T-cell (primary cell): ENCODE results near the gene COPA. TPM values are rescaled to one million over a fixed set of nuclear protein-coding genes. Genes with fewer than 3 reads are reported as not detected.
"Not testable (repeated sequence)": the region's sequence is repeated elsewhere in the genome, so short reads cannot be mapped to it uniquely, and the experiment has no call there.

Experiments used
- ATAC-seq, 4 experiments: fragments of 200-7000 bp in 3 of 4; fragments of 150-1000 bp in 1 of 4; cut with Tn5 transposase; replicated peaks in 1 of 4; 1 replicate in 3 of 4; 2 replicates in 1 of 4; pipeline ENCODE4 v1.10.0; 2021; ENCODE audit warnings: moderate library complexity in 3 of 4, mild to moderate bottlenecking in 2 of 4, moderate number of reproducible peaks in 1 of 4
- CTCF ChIA-PET, 2 donors: fragments of 300-600 bp; sonication (Branson Sonifier 250); formaldehyde crosslinking; loops; one replicate each; lab custom pipeline; 2022; ENCODE audit warnings: antibody characterized with exemption in 2 of 2; lab: Charles Lee
- POLR2A ChIA-PET, 2 donors: fragments of 300-600 bp; sonication (Branson Sonifier 250); formaldehyde crosslinking; loops; one replicate each; lab custom pipeline; 2022; ENCODE audit warnings: antibody characterized with exemption in 2 of 2; lab: Charles Lee
- DNase-seq, 35 experiments: peaks; one replicate each; pipeline versions ENCODE4 v3.0.0 to v3.0.0-alpha.2; 2013 to 2023
- H3K27ac ChIP-seq: one replicate; pipeline ENCODE4 v1.5.1; 2013; ENCODE audit warnings: low read length
- H3K27me3 ChIP-seq, 2 experiments: replicated peaks in 1 of 2; 1 replicate in 1 of 2; 2 replicates in 1 of 2; pipeline versions ENCODE4 v1.6.1 to v1.7.0; 2013; ENCODE audit warnings: low read length in 1 of 2, mixed read lengths in 1 of 2; ENCODE audit not compliant: control insufficient read depth in 2 of 2, insufficient read depth in 2 of 2; ENCODE audit errors: extremely low read depth in 1 of 2
- H3K36me3 ChIP-seq, 2 donors: 1 replicate in 1 of 2; 2 replicates in 1 of 2; pipeline versions ENCODE4 v1.6.1 to v1.7.0; 2013; ENCODE audit warnings: low read length in 1 of 2; ENCODE audit not compliant: control insufficient read depth in 2 of 2, insufficient read depth in 1 of 2; ENCODE audit errors: extremely low read depth in 1 of 2
- H3K4me1 ChIP-seq, 2 experiments: 1 replicate in 1 of 2; 2 replicates in 1 of 2; pipeline versions ENCODE4 v1.6.1 to v1.7.0; 2013; ENCODE audit warnings: low read length in 2 of 2, mixed read lengths in 1 of 2; ENCODE audit not compliant: insufficient read depth in 2 of 2, control insufficient read depth in 1 of 2; ENCODE audit errors: extremely low read depth in 1 of 2
- H3K4me3 ChIP-seq, 2 donors: 1 replicate in 1 of 2; 2 replicates in 1 of 2; pipeline versions ENCODE4 v1.5.1 to v1.7.0; 2013; ENCODE audit warnings: mild to moderate bottlenecking in 2 of 2, low read length in 1 of 2, moderate library complexity in 1 of 2; ENCODE audit not compliant: control insufficient read depth in 1 of 2; ENCODE audit errors: extremely low read depth in 1 of 2
- H3K9me3 ChIP-seq: 2 replicates; pipeline ENCODE4 v1.7.0; 2013
- H3K27ac Mint-ChIP-seq, 2 donors: one replicate each; pipeline ENCODE4 v1.8.0; 2020 to 2021; ENCODE audit warnings: mild to moderate bottlenecking in 2 of 2, mixed read lengths in 2 of 2
- H3K27me3 Mint-ChIP-seq, 2 donors: one replicate each; pipeline ENCODE4 v1.8.0; 2021 to 2022; ENCODE audit warnings: mixed read lengths in 2 of 2
- H3K36me3 Mint-ChIP-seq: one replicate; pipeline ENCODE4 v1.8.0; 2021; ENCODE audit warnings: mixed read lengths
- H3K4me1 Mint-ChIP-seq, 3 donors: one replicate each; pipeline ENCODE4 v1.8.0; 2020 to 2022; ENCODE audit warnings: mixed read lengths in 3 of 3, mild to moderate bottlenecking in 1 of 3
- H3K4me3 Mint-ChIP-seq, 3 donors: one replicate each; pipeline ENCODE4 v1.8.0; 2020 to 2022; ENCODE audit warnings: mild to moderate bottlenecking in 3 of 3, mixed read lengths in 3 of 3, moderate library complexity in 3 of 3
- H3K9me3 Mint-ChIP-seq, 3 donors: one replicate each; pipeline ENCODE4 v1.8.0; 2020 to 2022; ENCODE audit warnings: mixed read lengths in 3 of 3
- WGBS: methylation state at CpG from one replicate; pipeline ENCODE4 v1.1.5; 2013; ENCODE audit warnings: missing lambda C conversion rate; ENCODE audit not compliant: insufficient coverage; 5-methylcytosine and 5-hydroxymethylcytosine counted together
- total RNA-seq, 35 experiments: library from RNA in 6 of 35; stranded (reverse) in 6 of 35; fragments of 120-200 nt in 1 of 35; gene quantifications; one replicate each; pipeline versions ENCODE4 v1.2.1 to v1.2.4 and lab custom pipeline; 2013 to 2026

Gene COPA
- total RNA-seq: 100 to 1,000 TPM; 106 to 126 (median 111) TPM
- 88.3 TPM for total RNA-seq (2013)
- 148 to 340 (median 224) reads per million in 29 experiments for total RNA-seq (lab: John Stamatoyannopoulos, UW)

- peak; percentile 75 to 94 (median 89) for DNase-seq
Measured at GRCh38 chr1:160342953-160343869, at the start of gene COPA, which contains the start of gene NCSTN. Gene COPA, minus strand, starts transcription at chr1:160343250. Its CDS starts 80 bp downstream, at chr1:160343170. Gene NCSTN, plus strand, starts transcription at chr1:160343383. Its CDS starts 14 bp downstream, at chr1:160343397.

GRCh38 chr1:160388406-160388805 is 45.4 kb upstream of the COPA start:
- DNase-seq, H3K4me1 Mint-ChIP-seq, ATAC-seq, H3K9me3 ChIP-seq, H3K27ac ChIP-seq, POLR2A ChIA-PET, H3K4me3 ChIP-seq, H3K4me3 Mint-ChIP-seq, H3K36me3 Mint-ChIP-seq, H3K27ac Mint-ChIP-seq, H3K4me1 ChIP-seq, H3K27me3 ChIP-seq, H3K9me3 Mint-ChIP-seq, H3K36me3 ChIP-seq: not testable (repeated sequence)
- CTCF ChIA-PET: interaction anchor here in 1 of 2 donors (0.6 kb wide), 1 partner anchor 1289 kb away, joined by 3 read pairs; no protein-coding TSS in a partner anchor
- peaks cover 11 to 21% of the 10 kb centered on the region in 2 donors for H3K27me3 Mint-ChIP-seq
- WGBS: 86% methylated on average over 1 of the region's 4 CpGs

More at GRCh38 chr1:160342953-160343869, at the start of gene COPA, which contains the start of gene NCSTN:
- peak within 1 kb of the TSS; percentile 97 to 100 (median 99) for H3K4me3 Mint-ChIP-seq
- WGBS: 0% methylated on average over 52 of the region's 58 CpGs
- peak within 1 kb of the TSS; percentile 78 to 100 for H3K4me3 ChIP-seq
- no peaks in the 10 kb centered on the region for H3K9me3 Mint-ChIP-seq
- peak; percentile 99 to 100 (median 99) for ATAC-seq
- H3K27me3 Mint-ChIP-seq: no peaks in the 10 kb centered on the region
- peaks cover 38% of the 10 kb centered on the region for H3K36me3 Mint-ChIP-seq
- no peaks in the 10 kb centered on the region for H3K9me3 ChIP-seq
- ChIA-PET POLR2A (interaction anchor here in 1 of 2 donors (0.7 to 0.8 kb wide), 3 partner anchors 10 to 265 kb away, joined by 3 to 8 read pairs (median 4); no protein-coding TSS in a partner anchor), CTCF (interaction anchor here in 1 of 2 donors (0.6 to 0.7 kb wide), 2 partner anchors 335 to 647 kb away, joined by 3 to 4 read pairs; no protein-coding TSS in a partner anchor)
- no peaks in the 10 kb centered on the region for H3K27me3 ChIP-seq
- peaks cover 10 to 23% of the 10 kb centered on the region in 2 experiments for H3K4me1 ChIP-seq
- peak within 1 kb of the TSS; percentile 99 to 100 for H3K27ac Mint-ChIP-seq
- peaks cover 52 to 73% (median 57%) of the 10 kb centered on the region in 3 donors for H3K4me1 Mint-ChIP-seq
- peak within 1 kb of the TSS; percentile 96 for H3K27ac ChIP-seq
- peaks cover 8 to 46% of the 10 kb centered on the region in 2 donors for H3K36me3 ChIP-seq

- H3K27me3 Mint-ChIP-seq, POLR2A ChIA-PET, H3K27ac Mint-ChIP-seq: not testable (repeated sequence)
Measured at GRCh38 chr1:160384812-160385211, 41.8 kb upstream of the COPA start.

DNA sequence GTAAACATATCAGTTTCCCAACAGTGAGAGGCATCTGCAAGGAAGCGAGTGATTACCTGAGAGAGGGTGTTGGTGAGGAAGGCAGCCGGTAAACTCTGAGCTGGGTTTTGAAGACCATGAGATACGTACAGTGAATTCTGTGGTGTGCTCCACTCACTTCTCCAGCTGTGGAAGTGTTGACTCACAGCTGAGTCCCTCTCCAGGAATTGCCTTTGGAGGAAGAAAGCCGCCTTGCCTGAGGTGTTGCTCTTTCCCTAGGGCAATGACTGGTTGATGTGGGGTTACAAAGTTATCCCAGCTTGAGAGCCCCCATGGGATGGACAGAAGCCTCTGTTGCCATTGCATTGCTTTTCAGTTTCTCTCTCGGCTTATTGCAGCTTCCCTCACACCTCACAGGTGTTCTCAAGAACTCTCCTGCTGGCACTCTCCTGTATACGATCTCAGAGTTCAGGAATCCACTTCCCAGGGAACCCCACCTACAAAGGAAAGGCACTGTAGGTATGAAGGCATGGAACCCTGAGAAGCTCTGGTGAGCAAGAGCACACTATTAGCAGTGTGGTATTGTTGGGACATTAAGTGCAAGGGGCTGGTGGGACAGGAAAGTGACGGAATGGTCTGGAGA is 34.6 kb upstream of the COPA start:
- Mint-ChIP-seq H3K4me3 (no peak overlapping the region), H3K27me3 (peaks cover 0 to 3% of the 10 kb centered on the region in 2 donors), H3K4me1 (peaks cover 14 to 15% (median 14%) of the 10 kb centered on the region in 3 donors), H3K9me3 (no peaks in the 10 kb centered on the region), H3K36me3 (no peaks in the 10 kb centered on the region), H3K27ac (no peak overlapping the region)
- Histone ChIP-seq H3K27ac (no peak overlapping the region), H3K9me3 (no peaks in the 10 kb centered on the region), H3K36me3 (no peaks in the 10 kb centered on the region), H3K4me3 (no peak overlapping the region), H3K4me1 (peaks cover 2 to 11% of the 10 kb centered on the region in 2 experiments), H3K27me3 (peaks cover 0 to 7% of the 10 kb centered on the region in 2 experiments)
- ATAC-seq: no peak
- POLR2A ChIA-PET: interaction anchor here in 1 of 2 donors (0.6 kb wide), 1 partner anchor 46 kb away, joined by 4 read pairs; no protein-coding TSS in a partner anchor
- CTCF ChIA-PET: interaction anchor here in 1 of 2 donors (1.1 to 1.4 kb wide), 2 partner anchors 187 to 245 kb away, joined by 3 to 6 read pairs; partner anchors contain the start of gene CASQ1
- peak in 1 of 35 experiments; percentile 5 for DNase-seq
- WGBS: 88% methylated on average over 4 of the region's 7 CpGs

More at GRCh38 chr1:160384812-160385211, 41.8 kb upstream of the COPA start:
- H3K27ac ChIP-seq, H3K36me3 Mint-ChIP-seq, H3K27me3 ChIP-seq, H3K4me3 Mint-ChIP-seq, H3K9me3 Mint-ChIP-seq, H3K4me1 Mint-ChIP-seq, H3K9me3 ChIP-seq, DNase-seq, ATAC-seq, CTCF ChIA-PET, H3K4me3 ChIP-seq, H3K4me1 ChIP-seq, H3K36me3 ChIP-seq: not testable (repeated sequence)
- WGBS: no CpG with 5 or more reads among the region's 2 CpGs

- Histone ChIP-seq H3K4me3 (no peak overlapping the region), H3K27ac (no peak overlapping the region), H3K36me3 (no peaks in the 10 kb centered on the region), H3K4me1 (peaks cover 2 to 11% of the 10 kb centered on the region in 2 experiments), H3K9me3 (no peaks in the 10 kb centered on the region), H3K27me3 (peaks cover 0 to 7% of the 10 kb centered on the region in 2 experiments)
- 17% methylated on average over 1 of the region's 5 CpGs for WGBS
- Mint-ChIP-seq H3K36me3 (no peaks in the 10 kb centered on the region), H3K9me3 (no peaks in the 10 kb centered on the region), H3K27ac (no peak overlapping the region), H3K27me3 (peaks cover 0 to 3% of the 10 kb centered on the region in 2 donors), H3K4me1 (peaks cover 14 to 15% (median 14%) of the 10 kb centered on the region in 3 donors), H3K4me3 (peak overlapping the region in 1 of 3 donors; percentile 8)
- ChIA-PET POLR2A (interaction anchor here in 1 of 2 donors (0.6 kb wide), 1 partner anchor 64 kb away, joined by 7 read pairs; no protein-coding TSS in a partner anchor), CTCF (interaction anchor here (0.7 to 1.4 kb wide), 11 partner anchors 10 to 291 kb away, joined by 3 to 6 read pairs (median 3); partner anchors contain the start of gene CASQ1 (in 1 of the 2))
- ATAC-seq (peak; percentile 74 to 76 (median 76)), DNase-seq (peak in 6 of 35 experiments; percentile 9 to 72 (median 26))
Measured at GRCh38 chr1:160376525-160377131, 33.6 kb upstream of the COPA start.
